ENCODE data around the gene SRGN. TPM values are rescaled to one million over a fixed set of nuclear protein-coding genes. Genes with fewer than 3 reads are reported as not detected.

The SRGN gene
- total RNA-seq, 1 donor from 2014 or later: not detected

GRCh38 chr10:69088801-69089501 is 1.0 kb downstream of the SRGN start:
- H3K36me3 Mint-ChIP-seq: no peaks in the 10 kb centered on the region
- Histone ChIP-seq H3K4me2 (no peak overlapping the region), H3K27me3 (no peaks in the 10 kb centered on the region), H3K9me3 (ENCODE audit: low read depth) (no peaks in the 10 kb centered on the region), H3K9ac (no peak overlapping the region), H2AFZ (replicated peaks) (no peak overlapping the region), H3K4me3 (no peak overlapping the region), H3K79me2 (ENCODE audit: low read depth) (no peaks in the 10 kb centered on the region), H3K36me3 (no peaks in the 10 kb centered on the region), H4K20me1 (ENCODE audit: low read depth) (no peaks in the 10 kb centered on the region), H3K4me1 (peaks cover 12% of the 10 kb centered on the region), H3K27ac (no peak overlapping the region), H3F3A (ENCODE audit: low read depth) (peaks cover 5% of the 10 kb centered on the region)
- peaks cover 6% of the 10 kb centered on the region for H3K27me3 Mint-ChIP-seq (ENCODE audit: insufficient read depth, low read depth)
- peaks cover 13% of the 10 kb centered on the region for H3K4me1 Mint-ChIP-seq
- DNase-seq (ENCODE audit: low spot score): no peak
- no peaks in the 10 kb centered on the region for H3K9me3 Mint-ChIP-seq
- H3K4me3 Mint-ChIP-seq: no peak overlapping the region
- H3K27ac Mint-ChIP-seq: no peak overlapping the region
- no peak for TF ChIP-seq CTCF (IDR thresholded peaks at IDR 0.05)
- no peak for TF ChIP-seq EZH2phosphoT487 (IDR thresholded peaks at IDR 0.05)
- TF ChIP-seq EZH2 (IDR thresholded peaks at IDR 0.05): no peak

- TF ChIP-seq EZH2phosphoT487 (IDR thresholded peaks at IDR 0.05) (no peak), EZH2 (IDR thresholded peaks at IDR 0.05) (no peak), CTCF (IDR thresholded peaks at IDR 0.05) (no peak)
- Mint-ChIP-seq H3K27me3 (ENCODE audit: insufficient read depth, low read depth) (peaks cover 6% of the 10 kb centered on the region), H3K4me3 (no peak overlapping the region), H3K27ac (no peak overlapping the region), H3K36me3 (no peaks in the 10 kb centered on the region), H3K9me3 (no peaks in the 10 kb centered on the region), H3K4me1 (peaks cover 13% of the 10 kb centered on the region)
- H4K20me1 ChIP-seq (ENCODE audit: low read depth): no peaks in the 10 kb centered on the region
- peaks cover 12% of the 10 kb centered on the region for H3K4me1 ChIP-seq
- H3K36me3 ChIP-seq: no peaks in the 10 kb centered on the region
- no peak overlapping the region for H3K9ac ChIP-seq
- H3F3A ChIP-seq (ENCODE audit: low read depth): peaks cover 5% of the 10 kb centered on the region
- no peak for DNase-seq (ENCODE audit: low spot score)
- H3K27ac ChIP-seq: no peak overlapping the region
- H3K79me2 ChIP-seq (ENCODE audit: low read depth): no peaks in the 10 kb centered on the region
- H3K27me3 ChIP-seq: no peaks in the 10 kb centered on the region
- H2AFZ ChIP-seq (replicated peaks): no peak overlapping the region
- no peak overlapping the region for H3K4me2 ChIP-seq
- no peaks in the 10 kb centered on the region for H3K9me3 ChIP-seq (ENCODE audit: low read depth)
- no peak overlapping the region for H3K4me3 ChIP-seq
Observed at GRCh38 chr10:69089638-69090599, 2.0 kb downstream of the SRGN start.

- no peak for DNase-seq (ENCODE audit: low spot score)
- Histone ChIP-seq H3K4me1 (peaks cover 7% of the 10 kb centered on the region), H3K9me3 (ENCODE audit: low read depth) (no peaks in the 10 kb centered on the region), H3K9ac (no peak overlapping the region), H3K4me3 (no peak overlapping the region), H4K20me1 (ENCODE audit: low read depth) (no peaks in the 10 kb centered on the region), H3K27ac (no peak overlapping the region), H3F3A (ENCODE audit: low read depth) (peaks cover 5% of the 10 kb centered on the region), H3K79me2 (ENCODE audit: low read depth) (no peaks in the 10 kb centered on the region), H3K27me3 (no peaks in the 10 kb centered on the region), H3K4me2 (no peak overlapping the region), H3K36me3 (no peaks in the 10 kb centered on the region), H2AFZ (replicated peaks) (no peak overlapping the region)
- Mint-ChIP-seq H3K36me3 (no peaks in the 10 kb centered on the region), H3K27me3 (ENCODE audit: insufficient read depth, low read depth) (peaks cover 4% of the 10 kb centered on the region), H3K4me3 (no peak overlapping the region), H3K4me1 (peaks cover 7% of the 10 kb centered on the region), H3K9me3 (no peaks in the 10 kb centered on the region), H3K27ac (no peak overlapping the region)
- TF ChIP-seq CTCF (IDR thresholded peaks at IDR 0.05) (no peak), EZH2phosphoT487 (IDR thresholded peaks at IDR 0.05) (no peak), EZH2 (IDR thresholded peaks at IDR 0.05) (no peak)
Observed at GRCh38 chr10:69090685-69091084, 2.8 kb downstream of the SRGN start.

Measured in neural progenitor cell (in vitro differentiated cells).